GM18526 (cell line): ENCODE data around the gene HHAT.

ENCODE experiments used
- POLR2A ChIP-seq: IDR thresholded peaks from 3 replicates; pipeline ENCODE4 v1.6.1; 2011; ENCODE audit not compliant: insufficient read length; ENCODE audit errors: extremely low read depth

The HHAT gene

GRCh38 chr1:210467440-210468043 is 138.8 kb downstream of the HHAT start:
- TF ChIP-seq POLR2A = no peak

DNA sequence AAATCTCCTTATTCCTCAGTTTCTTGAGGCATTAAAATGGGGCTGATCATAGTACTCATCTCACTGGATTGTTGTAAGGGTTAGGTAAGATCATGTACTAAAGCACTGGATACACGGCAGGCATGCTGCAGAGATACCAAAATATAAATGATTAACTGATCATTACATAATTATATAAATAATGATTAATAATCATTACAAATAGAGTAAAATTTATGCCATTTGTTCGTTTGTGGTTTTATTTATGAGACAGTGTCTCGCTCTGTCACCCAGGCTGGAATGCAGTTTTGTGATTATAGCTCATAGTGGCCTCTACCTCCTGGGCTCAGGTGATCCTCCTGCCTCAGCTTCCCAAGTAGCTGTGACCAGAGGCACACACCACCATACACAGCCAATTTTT is 140.7 kb downstream of the HHAT start:
- TF ChIP-seq POLR2A = no peak

GRCh38 chr1:210475321-210475720 is 146.6 kb downstream of the HHAT start:
- TF ChIP-seq POLR2A = no peak

DNA sequence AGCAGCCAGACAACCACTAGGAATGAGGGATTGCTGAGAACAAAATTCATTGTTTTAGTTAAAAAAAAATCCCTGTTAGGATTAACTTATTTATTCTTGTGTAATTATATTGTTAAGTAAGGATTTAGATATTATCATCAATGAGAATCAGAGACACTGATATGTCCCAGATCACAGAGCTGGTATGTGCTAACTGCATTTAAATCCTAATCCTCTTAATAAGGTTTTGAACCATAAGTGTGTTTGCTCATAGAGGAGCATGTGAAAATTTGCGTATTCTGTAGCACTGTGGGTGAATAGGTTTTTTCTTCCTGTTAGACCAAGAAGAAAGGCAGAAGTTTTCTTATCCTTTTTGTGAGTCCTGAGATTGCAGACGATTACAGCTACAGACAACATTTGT is 147.1 kb downstream of the HHAT start:
- no peak for TF ChIP-seq POLR2A

- TF ChIP-seq POLR2A = no peak
Measured at GRCh38 chr1:210476730-210477129, 148.0 kb downstream of the HHAT start.

- TF ChIP-seq POLR2A = no peak
Measured at GRCh38 chr1:210477328-210477924, 148.7 kb downstream of the HHAT start.

DNA sequence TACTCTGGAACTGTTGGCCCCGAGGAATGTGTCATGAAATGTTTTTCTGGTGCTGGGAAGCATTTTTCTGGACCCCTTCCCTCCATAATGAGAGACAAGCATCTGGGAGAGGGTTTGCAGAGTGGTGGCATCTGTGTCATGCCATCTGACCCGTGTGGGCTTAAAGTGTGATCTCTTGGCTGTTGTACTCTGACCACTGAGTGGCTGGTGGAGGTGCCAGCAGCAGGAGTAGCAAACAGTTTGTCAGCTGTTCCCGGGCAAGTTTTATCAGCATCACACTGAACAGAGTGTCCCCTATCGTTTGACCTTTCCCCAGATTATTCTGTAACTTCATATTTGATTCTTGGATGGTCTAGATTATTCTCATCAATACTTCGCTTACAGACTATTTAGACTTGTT is 150.1 kb downstream of the HHAT start:
- no peak for TF ChIP-seq POLR2A

DNA sequence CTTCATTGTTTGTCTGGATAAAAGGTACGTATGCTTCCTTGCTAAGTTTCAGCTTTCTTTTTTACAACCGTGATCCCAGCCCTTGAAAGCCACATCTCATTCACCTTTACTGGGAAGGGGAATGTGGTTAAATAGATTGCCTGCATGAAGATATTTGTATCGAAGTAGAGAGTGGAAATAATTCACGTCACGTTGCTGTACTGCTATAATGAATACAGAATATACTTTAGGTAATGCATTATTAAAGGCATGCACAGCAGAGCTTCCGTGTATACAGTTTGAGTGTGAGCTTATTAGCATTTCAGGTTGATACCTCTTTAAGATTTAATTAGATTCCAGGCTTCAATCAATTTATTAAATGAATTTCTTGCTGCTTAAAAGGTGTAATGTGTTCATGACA is 153.8 kb downstream of the HHAT start:
- TF ChIP-seq POLR2A = no peak

DNA sequence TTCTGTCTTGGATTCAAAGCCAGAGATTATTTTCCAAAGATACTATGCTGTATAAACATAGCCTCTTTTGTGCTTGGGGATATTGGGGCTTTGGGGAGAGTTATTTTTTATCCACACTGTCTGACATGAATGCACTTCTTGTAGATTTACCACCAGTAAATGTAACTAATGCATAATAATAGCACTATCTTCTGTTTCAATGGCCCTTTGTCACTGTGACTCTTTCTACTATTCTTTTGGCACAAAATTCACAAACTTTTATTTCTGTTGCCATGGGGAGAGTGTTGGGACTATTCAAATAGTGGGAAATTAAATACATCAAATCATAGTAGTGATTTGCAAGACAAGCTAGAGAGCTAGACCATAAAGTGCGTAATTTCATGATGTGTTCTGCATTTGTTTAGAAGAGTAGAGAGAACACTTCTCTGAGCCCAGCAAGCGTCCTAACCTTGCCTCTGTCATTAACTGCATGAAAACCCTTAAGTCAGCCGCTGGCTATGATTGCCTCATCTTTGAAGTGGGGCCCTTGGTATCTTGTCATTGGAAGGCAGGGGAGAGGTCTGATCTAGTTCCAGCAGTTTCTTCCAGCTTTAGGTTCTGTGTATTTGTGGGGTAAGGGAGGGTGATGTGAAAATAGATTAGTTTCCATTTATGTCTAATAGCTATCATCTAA is 154.4 kb downstream of the HHAT start:
- no peak for TF ChIP-seq POLR2A

DNA sequence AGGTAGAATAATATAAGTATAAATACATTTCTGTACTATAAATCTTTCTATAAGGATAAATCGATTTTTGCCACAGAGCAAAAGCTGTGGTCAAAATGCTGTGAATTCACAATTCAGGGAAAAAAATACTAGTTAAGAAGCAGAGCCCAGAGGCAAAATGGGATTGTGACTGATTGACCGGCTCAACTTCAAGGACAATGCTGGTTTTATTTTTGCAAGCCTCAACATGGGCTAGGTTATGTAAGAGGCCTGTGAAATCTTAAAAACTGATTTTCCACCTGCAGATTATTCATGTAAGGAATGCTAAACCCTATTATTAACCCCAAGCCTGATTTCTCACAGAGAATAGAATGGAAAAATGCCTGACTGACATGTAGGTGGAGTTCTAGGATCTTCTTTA is 155.1 kb downstream of the HHAT start:
- no peak for TF ChIP-seq POLR2A

DNA sequence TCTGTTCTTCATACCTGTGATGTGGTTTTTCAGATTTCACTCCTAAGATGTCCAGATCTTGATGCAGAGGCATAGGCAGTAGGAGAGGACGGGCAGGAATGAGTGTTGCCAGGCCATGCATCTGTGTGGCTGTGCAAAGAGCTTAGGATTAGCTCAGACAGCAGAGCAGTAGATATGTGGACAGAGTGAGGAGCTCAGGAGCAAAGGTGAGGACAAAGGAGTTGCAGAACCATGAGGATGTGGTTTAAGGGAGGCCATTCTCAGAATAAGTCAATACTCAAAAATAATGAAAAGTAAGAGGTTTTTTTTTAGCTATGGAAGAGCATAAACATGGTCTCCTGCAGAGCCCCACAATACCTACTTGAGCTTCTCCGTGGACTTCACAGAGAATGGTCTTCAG is 158.3 kb downstream of the HHAT start:
- no peak for TF ChIP-seq POLR2A

DNA sequence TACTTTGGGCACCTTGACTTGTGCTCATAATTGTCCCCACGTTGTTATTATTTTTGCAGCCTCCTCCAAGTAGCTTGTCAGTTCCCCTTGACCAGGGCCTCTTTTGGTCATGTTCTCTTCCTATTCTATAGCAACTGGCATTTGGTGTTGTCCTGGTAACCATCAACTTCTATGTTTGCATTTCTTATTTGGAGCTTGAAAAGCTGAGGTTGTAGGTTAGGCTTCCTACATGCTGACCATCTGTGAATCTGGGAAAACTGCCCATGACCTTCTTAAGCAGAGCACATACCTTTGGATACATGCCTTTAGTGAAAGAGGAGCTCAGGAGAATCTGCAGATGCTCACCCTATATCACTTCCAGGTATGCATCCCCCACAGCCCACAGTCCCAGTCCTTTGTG is 160.8 kb downstream of the HHAT start:
- no peak for TF ChIP-seq POLR2A

DNA sequence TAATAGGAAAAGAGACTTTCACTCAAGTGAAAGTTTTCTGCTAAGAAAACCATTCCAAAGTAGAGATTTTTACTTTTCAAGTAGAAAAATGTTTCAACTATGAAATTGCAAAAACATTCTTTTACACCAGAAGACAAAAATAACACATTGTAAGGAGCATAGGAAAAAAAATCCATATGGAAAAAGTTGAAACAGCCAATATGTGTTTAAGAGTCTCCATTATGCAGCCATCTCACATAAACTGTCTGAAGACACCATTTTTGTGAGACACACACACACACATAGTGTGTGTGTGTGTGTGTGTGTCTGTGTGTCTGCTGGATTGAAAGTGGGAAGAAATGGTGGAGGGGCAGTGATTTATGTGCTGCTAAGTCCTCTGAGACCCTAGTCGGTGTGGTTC is 162.1 kb downstream of the HHAT start:
- TF ChIP-seq POLR2A = no peak

GRCh38 chr1:210496063-210496462 is 167.4 kb downstream of the HHAT start:
- no peak for TF ChIP-seq POLR2A

GRCh38 chr1:210499956-210500355 is 171.3 kb downstream of the HHAT start:
- no peak for TF ChIP-seq POLR2A

- no peak for TF ChIP-seq POLR2A
Measured at GRCh38 chr1:210500831-210501230, 172.1 kb downstream of the HHAT start.

DNA sequence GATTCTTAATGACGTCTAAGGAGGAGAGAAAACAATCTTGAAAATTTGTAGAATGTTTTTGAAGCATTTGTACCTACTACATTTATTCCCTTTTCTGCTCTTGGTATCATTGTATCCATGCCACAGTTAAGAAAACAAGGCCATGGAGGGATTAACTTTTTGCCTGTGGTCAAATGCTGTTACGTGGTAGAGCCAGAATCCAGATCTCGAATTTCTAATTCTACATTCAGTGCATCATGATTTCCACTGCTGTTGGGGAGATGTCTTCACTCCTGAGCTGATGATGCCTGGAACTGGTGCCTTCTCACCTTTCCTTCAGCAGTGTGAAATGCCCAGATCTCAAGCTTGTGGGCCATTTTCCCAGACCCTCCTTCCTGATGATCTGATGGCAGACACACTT is 175.6 kb downstream of the HHAT start:
- TF ChIP-seq POLR2A = no peak
